Measurements from ENCODE around the gene PBXIP1. TPM values are rescaled to one million over a fixed set of nuclear protein-coding genes. Genes with fewer than 3 reads are reported as not detected.
"Not testable (repeated sequence)": the region's sequence is repeated elsewhere in the genome, so short reads cannot be mapped to it uniquely, and the experiment has no call there.

Gene PBXIP1
- total RNA-seq, 2 experiments from 2014 or later = 11.2 to 11.7 TPM

GRCh38 chr1:154935749-154936554 is 19.9 kb downstream of the PBXIP1 start:
- CTCF ChIA-PET = interaction anchor here (0.6 to 2.5 kb wide), 12 partner anchors 10 to 376 kb away, joined by 3 to 8 read pairs (median 4); partner anchors contain the start of gene PYGO2
- POLR2A ChIA-PET = interaction anchor here (0.6 to 1.5 kb wide), 7 partner anchors 20 to 376 kb away, joined by 3 to 8 read pairs (median 4); partner anchors contain the start of gene PBXIP1

DNA sequence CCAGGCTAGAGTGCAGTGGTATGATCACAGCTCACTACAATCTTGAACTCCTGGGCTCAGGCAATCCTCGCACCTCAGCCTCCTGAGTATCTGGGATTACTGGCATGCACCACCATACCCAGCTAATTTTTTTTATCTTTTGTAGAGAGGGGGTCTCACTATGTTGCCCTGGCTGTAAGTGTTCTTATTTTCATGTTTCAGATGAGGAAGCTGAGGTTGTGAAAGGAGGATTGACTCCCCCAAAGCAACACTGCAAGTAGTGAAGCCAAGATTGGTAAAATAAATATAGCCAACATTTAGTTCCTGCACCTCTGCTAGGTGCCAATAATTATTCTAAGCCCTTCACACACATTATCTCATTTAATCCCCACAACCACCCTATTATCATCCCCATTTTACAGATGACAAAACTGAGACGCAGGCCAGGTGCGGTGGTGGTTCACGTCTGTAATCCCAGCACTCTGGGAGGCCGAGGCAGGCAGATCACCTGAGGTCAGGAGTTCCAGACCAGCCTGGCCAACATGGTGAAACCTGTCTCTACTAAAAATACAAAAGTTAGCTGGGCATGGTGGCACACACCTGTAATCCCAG is 21.4 kb downstream of the PBXIP1 start:
- ChIA-PET POLR2A (no interaction called here), CTCF (interaction anchor here (0.6 to 1.0 kb wide), 5 partner anchors 19 to 599 kb away, joined by 3 to 5 read pairs (median 5); no protein-coding TSS in a partner anchor)

GRCh38 chr1:154931940-154932487 is 23.9 kb downstream of the PBXIP1 start:
- CTCF ChIA-PET = no interaction called here
- POLR2A ChIA-PET = no interaction called here

GRCh38 chr1:154926201-154926600 is 29.7 kb downstream of the PBXIP1 start:
- POLR2A ChIA-PET = no interaction called here
- CTCF ChIA-PET = interaction anchor here (1.4 kb wide), 1 partner anchor 10 kb away, joined by 5 read pairs; the partner anchor contains the start of gene PMVK

GRCh38 chr1:154925335-154926170 is 30.3 kb downstream of the PBXIP1 start:
- ChIA-PET CTCF (interaction anchor here (0.7 to 1.4 kb wide), 2 partner anchors 11 to 13 kb away, joined by 4 to 5 read pairs; partner anchors contain the start of gene PMVK), POLR2A (interaction anchor here (0.6 kb wide), 1 partner anchor 243 kb away, joined by 5 read pairs; no protein-coding TSS in a partner anchor)

DNA sequence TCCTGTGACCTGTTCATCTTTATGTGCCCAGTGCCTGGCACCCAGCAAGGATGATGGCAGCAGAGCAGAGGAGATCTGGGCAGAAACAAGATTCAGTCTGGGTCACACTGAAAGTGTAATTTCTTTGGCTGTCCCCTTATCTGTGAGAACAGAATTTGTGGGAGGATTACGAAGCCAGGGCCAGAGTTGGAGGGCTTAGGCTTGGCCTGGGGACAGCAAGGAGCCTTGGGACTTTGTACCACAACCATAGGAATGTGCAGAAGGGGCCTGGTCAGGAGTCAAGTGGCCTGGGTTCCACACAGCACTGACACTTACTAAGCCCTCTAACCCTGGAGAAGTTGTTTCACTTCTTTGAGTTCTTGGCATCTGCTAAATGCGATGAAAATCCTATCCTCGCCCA is 32.2 kb downstream of the PBXIP1 start:
- ChIA-PET POLR2A (no interaction called here), CTCF (interaction anchor here (0.6 kb wide), 1 partner anchor 216 kb away, joined by 4 read pairs; no protein-coding TSS in a partner anchor)

GRCh38 chr1:154913273-154913672 is 42.6 kb downstream of the PBXIP1 start:
- CTCF ChIA-PET = no interaction called here
- POLR2A ChIA-PET = interaction anchor here (0.6 kb wide), 1 partner anchor 94 kb away, joined by 5 read pairs; no protein-coding TSS in a partner anchor

GRCh38 chr1:154912755-154913154 is 43.1 kb downstream of the PBXIP1 start:
- POLR2A ChIA-PET = no interaction called here
- CTCF ChIA-PET = interaction anchor here (0.6 to 1.1 kb wide), 2 partner anchors 13 to 34 kb away, joined by 3 to 4 read pairs; no protein-coding TSS in a partner anchor

DNA sequence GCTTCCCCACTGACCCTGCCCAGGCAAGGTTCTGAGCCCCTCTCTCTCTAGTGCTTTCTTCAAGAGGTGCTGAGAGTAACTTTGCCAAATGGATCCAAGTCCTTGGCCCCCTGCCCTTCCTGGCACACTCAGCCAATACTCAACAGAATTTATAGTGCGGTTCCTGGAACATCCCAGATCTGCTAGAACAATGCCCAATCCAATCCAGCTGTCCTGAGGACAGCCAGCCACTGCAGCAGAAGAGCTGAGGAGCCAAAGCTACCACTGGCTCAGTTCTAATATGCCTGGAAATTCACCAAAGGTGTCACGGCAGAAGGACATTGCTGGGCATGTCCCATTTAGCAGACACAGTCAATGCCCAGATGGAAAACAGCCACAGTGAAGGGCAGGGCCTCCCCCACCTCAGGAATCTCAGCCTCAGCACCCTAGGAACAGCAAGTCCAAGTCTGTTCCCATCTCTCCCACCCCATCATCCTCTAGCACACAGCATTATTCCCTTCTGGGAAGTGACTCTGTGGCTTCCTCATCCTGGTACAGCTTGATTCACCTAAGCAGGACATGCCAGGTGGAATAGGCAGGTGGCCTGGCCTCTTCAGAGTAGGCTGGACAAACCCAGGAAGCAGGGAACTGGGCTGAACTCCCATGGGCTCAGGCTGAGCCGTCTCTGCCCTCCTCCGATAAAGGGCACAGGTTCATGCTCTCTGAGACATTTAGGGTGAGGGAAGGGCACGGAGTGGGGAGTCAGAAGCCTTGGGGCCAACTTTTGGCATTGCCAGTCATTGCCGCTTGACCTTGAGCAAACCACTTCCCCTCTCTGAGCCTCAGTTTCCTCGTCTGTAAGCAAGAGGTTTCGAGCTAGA is 44.0 kb downstream of the PBXIP1 start:
- POLR2A ChIA-PET = no interaction called here
- CTCF ChIA-PET = interaction anchor here (0.6 to 1.1 kb wide), 2 partner anchors 13 to 33 kb away, joined by 3 to 4 read pairs; no protein-coding TSS in a partner anchor

GRCh38 chr1:154910851-154911250 is 45.0 kb downstream of the PBXIP1 start:
- ChIA-PET CTCF (interaction anchor here (0.6 kb wide), 1 partner anchor 24 kb away, joined by 5 read pairs; no protein-coding TSS in a partner anchor), POLR2A (no interaction called here)

GRCh38 chr1:154908937-154909336 is 47.0 kb downstream of the PBXIP1 start:
- POLR2A ChIA-PET = no interaction called here
- CTCF ChIA-PET = no interaction called here

DNA sequence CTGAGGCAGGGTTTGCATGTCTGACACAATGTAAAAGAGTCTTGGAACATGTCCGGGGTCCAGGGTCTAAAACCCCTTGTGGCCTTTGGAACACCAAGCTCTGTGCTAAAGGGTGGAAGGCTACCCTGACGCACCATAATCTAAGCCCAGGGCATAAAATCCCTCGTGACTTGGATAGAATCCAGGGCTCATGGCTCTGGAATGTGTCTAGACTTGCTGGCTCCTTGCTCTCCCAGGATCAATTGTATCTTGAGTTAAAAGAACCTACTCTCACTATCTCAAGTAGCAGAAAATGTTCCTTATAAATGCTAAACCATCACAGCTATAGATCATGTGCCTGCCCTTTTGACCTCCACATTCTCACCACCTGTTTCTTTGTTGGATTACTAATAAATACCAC is 47.8 kb downstream of the PBXIP1 start:
- CTCF ChIA-PET = not testable (repeated sequence)

GRCh38 chr1:154906621-154907081 is 49.2 kb downstream of the PBXIP1 start:
- POLR2A ChIA-PET = no interaction called here
- CTCF ChIA-PET = interaction anchor here (0.8 to 1.5 kb wide), 3 partner anchors 31 to 180 kb away, joined by 3 to 5 read pairs (median 3); no protein-coding TSS in a partner anchor

More for the DNA sequence above, 47.8 kb downstream of the PBXIP1 start:
- POLR2A ChIA-PET = not testable (repeated sequence)

DNA sequence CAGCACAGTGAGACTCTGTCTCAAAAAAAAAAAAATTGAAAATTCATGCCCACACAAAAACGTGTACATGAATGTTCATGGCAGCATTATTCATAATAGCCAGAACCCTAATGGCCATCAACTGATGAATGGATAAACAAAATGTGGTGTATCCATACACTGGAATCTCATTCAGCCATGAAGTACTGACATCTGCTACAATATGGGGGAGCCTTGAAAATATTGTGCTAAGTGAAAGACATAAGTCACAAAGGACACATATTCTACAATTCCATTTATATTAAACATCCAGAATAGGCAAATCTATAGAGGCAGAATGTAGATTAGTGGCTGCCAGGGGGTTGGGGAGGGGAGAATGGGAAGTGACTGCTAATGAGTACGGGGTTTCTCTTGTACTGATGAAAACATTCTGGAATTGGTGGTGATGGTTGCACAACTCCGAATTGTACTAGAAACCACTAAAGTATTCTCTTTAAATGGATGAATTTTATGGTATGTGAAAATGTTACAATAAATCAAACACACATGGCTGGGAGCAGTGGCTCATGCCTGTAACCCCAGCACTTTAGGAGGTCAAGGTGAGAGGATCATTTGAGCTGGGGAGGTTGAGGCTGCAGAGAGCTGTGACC is 52.8 kb downstream of the PBXIP1 start:
- ChIA-PET CTCF (no interaction called here), POLR2A (no interaction called here)

- POLR2A ChIA-PET = no interaction called here
- CTCF ChIA-PET = interaction anchor here (0.6 kb wide), 1 partner anchor 1165 kb away, joined by 3 read pairs; no protein-coding TSS in a partner anchor
These were observed 54.3 kb downstream of the PBXIP1 start for GRCh38 chr1:154901591-154901990.

DNA sequence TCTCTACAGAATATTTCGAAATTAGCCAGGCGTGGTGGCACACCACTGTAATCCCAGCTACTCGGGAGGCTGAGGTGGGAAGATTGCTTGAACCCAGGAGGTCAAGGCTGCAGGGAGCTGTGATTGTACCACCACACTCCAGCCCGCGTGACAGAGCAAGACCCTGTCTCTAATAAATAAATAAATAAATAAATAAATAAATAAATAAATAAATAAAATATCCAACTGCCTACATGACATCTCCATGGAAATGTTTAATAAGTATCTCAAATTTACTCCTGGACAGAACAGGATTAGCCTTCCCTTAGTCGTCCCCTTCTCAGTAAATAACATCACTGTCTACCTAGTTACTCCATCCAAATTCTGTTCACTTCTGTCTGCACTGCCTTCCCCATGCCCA is 56.9 kb downstream of the PBXIP1 start:
- POLR2A ChIA-PET = no interaction called here
- CTCF ChIA-PET = interaction anchor here (0.6 kb wide), 1 partner anchor 230 kb away, joined by 6 read pairs; no protein-coding TSS in a partner anchor

GRCh38 chr1:154896771-154897286 is 59.1 kb downstream of the PBXIP1 start:
- CTCF ChIA-PET = interaction anchor here (0.8 kb wide), 1 partner anchor 19 kb away, joined by 3 read pairs; no protein-coding TSS in a partner anchor
- POLR2A ChIA-PET = no interaction called here
